ENCODE data around the gene HSPB1.

The HSPB1 gene

DNA sequence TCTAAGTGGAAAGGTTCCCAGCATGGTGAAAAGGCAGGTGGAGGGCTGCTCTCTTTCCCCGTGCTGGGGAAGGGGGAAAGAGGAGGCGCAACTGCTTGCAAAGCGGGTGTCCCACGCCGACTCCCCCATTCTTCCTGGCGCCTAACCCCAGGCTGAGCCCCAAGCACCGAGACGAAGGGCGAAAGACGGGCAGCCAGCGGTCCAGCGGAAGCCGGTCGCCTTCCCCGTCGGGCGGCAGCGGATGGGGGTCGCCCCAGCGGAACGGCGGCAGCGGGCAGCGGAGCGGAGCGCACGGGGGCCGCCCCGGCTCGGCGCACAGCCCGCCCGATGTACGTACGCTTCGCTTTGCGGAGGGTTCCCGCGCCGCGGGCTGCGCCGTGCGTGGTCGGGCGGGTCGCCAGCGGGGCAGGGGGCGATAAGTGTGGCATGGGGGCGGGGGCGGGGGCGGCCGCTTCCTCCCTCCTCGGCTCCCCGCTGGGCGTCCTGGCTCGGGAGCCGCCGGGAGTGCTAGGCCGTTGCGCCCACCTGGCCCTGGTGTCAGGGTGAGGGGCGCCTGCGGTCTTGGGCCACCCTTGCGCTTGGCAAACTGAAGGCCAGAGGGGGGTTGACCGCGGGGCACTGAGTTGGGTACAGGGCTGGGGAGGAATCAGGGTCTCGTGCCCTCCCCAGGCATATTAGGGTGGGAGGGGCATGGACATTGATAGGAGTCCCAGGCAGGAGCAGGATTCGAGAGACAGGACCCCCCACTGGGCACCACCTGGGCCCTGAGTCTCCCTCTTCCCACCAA lies 35.2 kb upstream of the HSPB1 start:
- Histone ChIP-seq H3K9me2 (ENCODE audit: low read depth, low read length) (no peaks in the 10 kb centered on the region), H4K20me1 (ENCODE audit: insufficient read depth, low read length) (no peaks in the 10 kb centered on the region), H3F3A (ENCODE audit: insufficient read depth, low read length) (no peaks in the 10 kb centered on the region), H3K27me3 (ENCODE audit: insufficient read depth, low read length) (peaks cover 8% of the 10 kb centered on the region; the same call in 1 of the 2 replicates), H3K36me3 (ENCODE audit: insufficient read depth, low read length) (no peaks in the 10 kb centered on the region), H3K4me3 (ENCODE audit: low read depth, low read length, poor library complexity, severe bottlenecking) (no peak overlapping the region), H3K4me1 (ENCODE audit: insufficient read depth, low read length, severe bottlenecking) (no peaks in the 10 kb centered on the region), H2AFZ (ENCODE audit: low read length) (no peak overlapping the region), H3K79me2 (ENCODE audit: insufficient read depth, low read length) (no peaks in the 10 kb centered on the region), H3K27ac (ENCODE audit: low read depth, low read length, poor library complexity, severe bottlenecking) (no peak overlapping the region), H3K9me3 (ENCODE audit: low read length) (no peaks in the 10 kb centered on the region), H3K4me2 (ENCODE audit: low read length) (peak overlapping the region; percentile 18; the same call in 1 of the 2 replicates), H3K9ac (ENCODE audit: low read length) (no peak overlapping the region)
- TF ChIP-seq, protein P1, sequence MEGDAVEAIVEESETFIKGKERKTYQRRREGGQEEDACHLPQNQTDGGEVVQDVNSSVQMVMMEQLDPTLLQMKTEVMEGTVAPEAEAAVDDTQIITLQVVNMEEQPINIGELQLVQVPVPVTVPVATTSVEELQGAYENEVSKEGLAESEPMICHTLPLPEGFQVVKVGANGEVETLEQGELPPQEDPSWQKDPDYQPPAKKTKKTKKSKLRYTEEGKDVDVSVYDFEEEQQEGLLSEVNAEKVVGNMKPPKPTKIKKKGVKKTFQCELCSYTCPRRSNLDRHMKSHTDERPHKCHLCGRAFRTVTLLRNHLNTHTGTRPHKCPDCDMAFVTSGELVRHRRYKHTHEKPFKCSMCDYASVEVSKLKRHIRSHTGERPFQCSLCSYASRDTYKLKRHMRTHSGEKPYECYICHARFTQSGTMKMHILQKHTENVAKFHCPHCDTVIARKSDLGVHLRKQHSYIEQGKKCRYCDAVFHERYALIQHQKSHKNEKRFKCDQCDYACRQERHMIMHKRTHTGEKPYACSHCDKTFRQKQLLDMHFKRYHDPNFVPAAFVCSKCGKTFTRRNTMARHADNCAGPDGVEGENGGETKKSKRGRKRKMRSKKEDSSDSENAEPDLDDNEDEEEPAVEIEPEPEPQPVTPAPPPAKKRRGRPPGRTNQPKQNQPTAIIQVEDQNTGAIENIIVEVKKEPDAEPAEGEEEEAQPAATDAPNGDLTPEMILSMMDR (IDR thresholded peaks at IDR 0.05; ENCODE audit: low read length) = no peak
- no peak for TF ChIP-seq EZH2 (IDR thresholded peaks at IDR 0.05; ENCODE audit: borderline replicate concordance, low read length)

DNA sequence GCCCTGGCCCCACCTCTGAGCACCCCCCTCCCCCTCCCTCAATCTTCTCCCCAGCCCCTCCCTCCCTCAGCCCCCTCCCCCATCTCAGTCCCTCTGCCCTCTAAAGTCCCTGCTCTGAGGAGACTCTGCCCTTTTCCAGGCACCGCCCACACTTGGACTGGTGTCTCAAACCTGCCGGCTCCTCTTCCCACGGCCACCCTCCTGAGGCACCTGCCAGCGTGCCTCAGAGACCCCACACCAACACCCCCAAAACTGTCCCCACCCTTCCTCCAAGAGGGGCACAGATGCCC lies 34.6 kb upstream of the HSPB1 start:
- TF ChIP-seq, protein P1 (IDR thresholded peaks at IDR 0.05; ENCODE audit: low read length) = no peak
- no peak for TF ChIP-seq EZH2 (IDR thresholded peaks at IDR 0.05; ENCODE audit: borderline replicate concordance, low read length)
- H3K4me2 ChIP-seq (ENCODE audit: low read length) = no peak overlapping the region

GRCh38 chr7:76268376-76268775 lies 34.1 kb upstream of the HSPB1 start:
- no peaks in the 10 kb centered on the region for H4K20me1 ChIP-seq (ENCODE audit: insufficient read depth, low read length)
- no peaks in the 10 kb centered on the region for H3K79me2 ChIP-seq (ENCODE audit: insufficient read depth, low read length)
- H3K4me3 ChIP-seq (ENCODE audit: low read depth, low read length, poor library complexity, severe bottlenecking) = no peak overlapping the region
- TF ChIP-seq, protein P1 (IDR thresholded peaks at IDR 0.05; ENCODE audit: low read length) = no peak
- TF ChIP-seq EZH2 (IDR thresholded peaks at IDR 0.05; ENCODE audit: borderline replicate concordance, low read length) = no peak
- no peak overlapping the region for H3K9ac ChIP-seq (ENCODE audit: low read length)
- H3K27me3 ChIP-seq (ENCODE audit: insufficient read depth, low read length) = peaks cover 10% of the 10 kb centered on the region; the same call in 1 of the 2 replicates
- no peaks in the 10 kb centered on the region for H3K4me1 ChIP-seq (ENCODE audit: insufficient read depth, low read length, severe bottlenecking)
- no peak overlapping the region for H2AFZ ChIP-seq (ENCODE audit: low read length)
- no peak overlapping the region for H3K27ac ChIP-seq (ENCODE audit: low read depth, low read length, poor library complexity, severe bottlenecking)
- no peaks in the 10 kb centered on the region for H3K9me2 ChIP-seq (ENCODE audit: low read depth, low read length)
- no peaks in the 10 kb centered on the region for H3K9me3 ChIP-seq (ENCODE audit: low read length)
- H3K4me2 ChIP-seq (ENCODE audit: low read length) = no peak overlapping the region
- H3F3A ChIP-seq (ENCODE audit: insufficient read depth, low read length) = no peaks in the 10 kb centered on the region
- no peaks in the 10 kb centered on the region for H3K36me3 ChIP-seq (ENCODE audit: insufficient read depth, low read length)

More for the DNA sequence above, 34.6 kb upstream of the HSPB1 start:
- Histone ChIP-seq H3K9me2 (ENCODE audit: low read depth, low read length) (no peaks in the 10 kb centered on the region), H3F3A (ENCODE audit: insufficient read depth, low read length) (no peaks in the 10 kb centered on the region), H2AFZ (ENCODE audit: low read length) (no peak overlapping the region), H3K4me3 (ENCODE audit: low read depth, low read length, poor library complexity, severe bottlenecking) (no peak overlapping the region), H3K9me3 (ENCODE audit: low read length) (no peaks in the 10 kb centered on the region), H4K20me1 (ENCODE audit: insufficient read depth, low read length) (no peaks in the 10 kb centered on the region), H3K27ac (ENCODE audit: low read depth, low read length, poor library complexity, severe bottlenecking) (no peak overlapping the region), H3K9ac (ENCODE audit: low read length) (no peak overlapping the region), H3K79me2 (ENCODE audit: insufficient read depth, low read length) (no peaks in the 10 kb centered on the region), H3K36me3 (ENCODE audit: insufficient read depth, low read length) (no peaks in the 10 kb centered on the region), H3K4me1 (ENCODE audit: insufficient read depth, low read length, severe bottlenecking) (no peaks in the 10 kb centered on the region), H3K27me3 (ENCODE audit: insufficient read depth, low read length) (peaks cover 8% of the 10 kb centered on the region; the same call in 1 of the 2 replicates)

Data from OCI-LY1 (cell line).